ENCODE measurements around the gene PTPRT. TPM values are rescaled to one million over a fixed set of nuclear protein-coding genes. Genes with fewer than 3 reads are reported as not detected.

Gene PTPRT
- total RNA-seq, 4 donors from 2014 or later, result under 0.01 to 0.64 (median 0.40) TPM

GRCh38 chr20:42530855-42531448 lies 658.8 kb downstream of the PTPRT start:
- no peak overlapping the region for H3K27ac ChIP-seq
- intact Hi-C loops (cut with DNase I; ENCODE audit: low total_unique reads), result no loop called here
- no peaks in the 10 kb centered on the region for H3K9me3 ChIP-seq
- no peak for DNase-seq
- 27 to 36% methylated on average over 2 to 4 of the region's 4 CpGs for WGBS, 2 donors (ENCODE audit: low coverage in 1 of 2)
- H3K4me1 ChIP-seq, result no peaks in the 10 kb centered on the region
- TF ChIP-seq, protein P1, sequence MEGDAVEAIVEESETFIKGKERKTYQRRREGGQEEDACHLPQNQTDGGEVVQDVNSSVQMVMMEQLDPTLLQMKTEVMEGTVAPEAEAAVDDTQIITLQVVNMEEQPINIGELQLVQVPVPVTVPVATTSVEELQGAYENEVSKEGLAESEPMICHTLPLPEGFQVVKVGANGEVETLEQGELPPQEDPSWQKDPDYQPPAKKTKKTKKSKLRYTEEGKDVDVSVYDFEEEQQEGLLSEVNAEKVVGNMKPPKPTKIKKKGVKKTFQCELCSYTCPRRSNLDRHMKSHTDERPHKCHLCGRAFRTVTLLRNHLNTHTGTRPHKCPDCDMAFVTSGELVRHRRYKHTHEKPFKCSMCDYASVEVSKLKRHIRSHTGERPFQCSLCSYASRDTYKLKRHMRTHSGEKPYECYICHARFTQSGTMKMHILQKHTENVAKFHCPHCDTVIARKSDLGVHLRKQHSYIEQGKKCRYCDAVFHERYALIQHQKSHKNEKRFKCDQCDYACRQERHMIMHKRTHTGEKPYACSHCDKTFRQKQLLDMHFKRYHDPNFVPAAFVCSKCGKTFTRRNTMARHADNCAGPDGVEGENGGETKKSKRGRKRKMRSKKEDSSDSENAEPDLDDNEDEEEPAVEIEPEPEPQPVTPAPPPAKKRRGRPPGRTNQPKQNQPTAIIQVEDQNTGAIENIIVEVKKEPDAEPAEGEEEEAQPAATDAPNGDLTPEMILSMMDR (IDR thresholded peaks at IDR 0.05), result peak; percentile 37 to 56 (median 43)
- TF ChIP-seq EP300 (IDR thresholded peaks at IDR 0.05; ENCODE audit: low read depth), result no peak
- no peak overlapping the region for H3K4me3 ChIP-seq
- H3K27me3 ChIP-seq, result no peaks in the 10 kb centered on the region
- H3K36me3 ChIP-seq, result no peaks in the 10 kb centered on the region
- in situ Hi-C loops (cut with MboI; ENCODE audit: low pct_ligation_motif_present in 1 of 4, low pct_unique_long_range_greater_than_20kb in 1 of 4, low sequenced_read_pairs in 3 of 4), result loop anchor here in 1 of 4 donors (25.0 kb wide), 1 partner anchor 94 kb away; no protein-coding TSS in a partner anchor

DNA sequence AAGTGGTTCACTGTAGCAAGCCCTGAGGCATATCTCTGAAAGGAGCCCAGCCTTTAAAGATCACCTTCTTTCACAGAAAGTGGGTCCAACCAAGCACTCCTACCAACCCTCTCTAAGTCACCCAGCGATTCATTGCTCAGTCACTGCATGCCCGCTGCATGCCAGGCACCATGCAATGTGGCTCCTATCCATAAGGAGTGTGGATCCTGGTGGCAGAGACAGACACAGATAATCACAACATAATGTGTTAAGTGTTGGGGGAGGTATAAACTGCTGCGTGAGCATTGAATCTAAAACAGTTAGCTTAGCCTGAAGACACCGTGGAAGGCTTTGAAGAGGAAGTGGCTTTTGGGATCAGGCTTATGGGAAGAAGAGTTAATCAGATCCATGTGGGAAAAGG lies 659.5 kb downstream of the PTPRT start:
- in situ Hi-C loops (cut with MboI; ENCODE audit: low pct_ligation_motif_present in 1 of 4, low pct_unique_long_range_greater_than_20kb in 1 of 4, low sequenced_read_pairs in 3 of 4), result loop anchor here in 1 of 4 donors (25.0 kb wide), 1 partner anchor 93 kb away; no protein-coding TSS in a partner anchor
- TF ChIP-seq POLR2A (IDR thresholded peaks at IDR 0.05), result no peak
- no peaks in the 10 kb centered on the region for H3K36me3 ChIP-seq
- no peak overlapping the region for H3K27ac ChIP-seq
- no peak for DNase-seq
- no peaks in the 10 kb centered on the region for H3K27me3 ChIP-seq
- WGBS, 2 donors (ENCODE audit: low coverage in 1 of 2), result 76 to 83% methylated on average over 3 to 4 of the region's 4 CpGs
- H3K4me1 ChIP-seq, result no peaks in the 10 kb centered on the region
- no peak overlapping the region for H3K4me3 ChIP-seq
- H3K9me3 ChIP-seq, result no peaks in the 10 kb centered on the region
- intact Hi-C loops (cut with DNase I; ENCODE audit: low total_unique reads), result no loop called here

DNA sequence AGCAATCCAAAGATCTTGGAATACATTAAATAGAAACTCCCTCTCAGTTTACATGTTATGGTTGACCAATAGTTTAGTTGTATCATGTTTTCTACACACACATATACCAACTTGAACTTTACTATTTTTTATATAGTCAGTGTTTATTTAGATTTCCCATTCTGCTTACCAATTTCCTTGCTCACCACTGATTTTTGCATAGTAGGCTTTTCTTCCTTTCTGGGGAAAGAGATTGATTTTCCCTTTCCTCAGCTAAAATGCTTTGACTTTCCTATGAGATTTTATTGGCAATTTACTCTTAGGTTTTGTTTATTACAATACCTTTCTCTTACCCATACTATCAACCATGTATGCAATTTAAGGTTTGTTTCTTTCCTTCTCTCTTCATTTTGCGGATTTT lies 665.6 kb downstream of the PTPRT start:
- in situ Hi-C loops (cut with MboI; ENCODE audit: low pct_ligation_motif_present in 1 of 4, low pct_unique_long_range_greater_than_20kb in 1 of 4, low sequenced_read_pairs in 3 of 4), result no loop called here
- Histone ChIP-seq H3K4me3 (no peak overlapping the region), H3K9me3 (no peaks in the 10 kb centered on the region), H3K27ac (no peak overlapping the region), H3K27me3 (no peaks in the 10 kb centered on the region), H3K4me1 (no peaks in the 10 kb centered on the region), H3K36me3 (no peaks in the 10 kb centered on the region)
- DNase-seq, result no peak
- TF ChIP-seq POLR2AphosphoS5 (IDR thresholded peaks at IDR 0.05) (no peak), POLR2A (IDR thresholded peaks at IDR 0.05) (no peak), EP300 (IDR thresholded peaks at IDR 0.05; ENCODE audit: low read depth) (no peak)
- TF ChIP-seq, protein P1 (IDR thresholded peaks at IDR 0.05), result no peak
- intact Hi-C loops (cut with DNase I; ENCODE audit: low total_unique reads), result no loop called here
- WGBS, 2 donors (ENCODE audit: low coverage in 1 of 2), result 73 to 88% methylated on average over 1 of the region's 1 CpG

DNA sequence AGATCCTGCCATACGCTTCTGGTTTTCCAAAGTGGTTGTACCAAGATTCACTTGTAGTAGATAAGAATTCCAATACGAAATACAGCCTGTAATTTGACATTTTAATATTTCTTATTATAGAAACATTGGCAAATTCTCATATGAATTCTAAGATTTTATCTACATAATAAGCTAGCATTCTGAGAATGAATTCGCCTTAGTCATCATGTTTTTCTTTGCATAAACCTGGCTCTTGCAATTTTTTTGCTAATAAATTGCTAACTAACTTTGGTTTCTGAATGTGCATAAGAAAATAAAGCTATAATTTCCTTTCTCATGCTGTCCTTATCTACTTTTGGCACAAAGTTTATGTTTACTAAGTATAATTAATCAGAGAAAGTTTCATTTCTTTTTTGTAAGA lies 673.0 kb downstream of the PTPRT start:
- 43 to 73% methylated on average over 3 of the region's 3 CpGs for WGBS, 2 donors (ENCODE audit: low coverage in 1 of 2)
- intact Hi-C loops (cut with DNase I; ENCODE audit: low total_unique reads), result no loop called here
- in situ Hi-C loops (cut with MboI; ENCODE audit: low pct_ligation_motif_present in 1 of 4, low pct_unique_long_range_greater_than_20kb in 1 of 4, low sequenced_read_pairs in 3 of 4), result no loop called here
- H3K9me3 ChIP-seq, result no peaks in the 10 kb centered on the region
- H3K36me3 ChIP-seq, result no peaks in the 10 kb centered on the region
- no peak overlapping the region for H3K27ac ChIP-seq
- no peak for DNase-seq
- no peaks in the 10 kb centered on the region for H3K27me3 ChIP-seq
- no peaks in the 10 kb centered on the region for H3K4me1 ChIP-seq
- TF ChIP-seq POLR2AphosphoS5 (IDR thresholded peaks at IDR 0.05), result no peak
- no peak for TF ChIP-seq POLR2A (IDR thresholded peaks at IDR 0.05)
- no peak for TF ChIP-seq EP300 (IDR thresholded peaks at IDR 0.05; ENCODE audit: low read depth)
- TF ChIP-seq, protein P1 (IDR thresholded peaks at IDR 0.05), result no peak
- no peak overlapping the region for H3K4me3 ChIP-seq

- H3K4me3 ChIP-seq, result no peak overlapping the region
- no peak for DNase-seq
- H3K9me3 ChIP-seq, result no peaks in the 10 kb centered on the region
- H3K27ac ChIP-seq, result no peak overlapping the region
- in situ Hi-C loops (cut with MboI; ENCODE audit: low pct_ligation_motif_present in 1 of 4, low pct_unique_long_range_greater_than_20kb in 1 of 4, low sequenced_read_pairs in 3 of 4), result no loop called here
- no peaks in the 10 kb centered on the region for H3K4me1 ChIP-seq
- no peaks in the 10 kb centered on the region for H3K27me3 ChIP-seq
- 53 to 67% methylated on average over 4 of the region's 4 CpGs for WGBS, 2 donors (ENCODE audit: low coverage in 1 of 2)
- TF ChIP-seq POLR2AphosphoS5 (IDR thresholded peaks at IDR 0.05), result no peak
- TF ChIP-seq, protein P1 (IDR thresholded peaks at IDR 0.05), result no peak
- no peak for TF ChIP-seq EP300 (IDR thresholded peaks at IDR 0.05; ENCODE audit: low read depth)
- no peak for TF ChIP-seq POLR2A (IDR thresholded peaks at IDR 0.05)
- intact Hi-C loops (cut with DNase I; ENCODE audit: low total_unique reads), result no loop called here
- no peaks in the 10 kb centered on the region for H3K36me3 ChIP-seq
Measured at GRCh38 chr20:42510686-42511085, 679.0 kb downstream of the PTPRT start.

Data from transverse colon (tissue), 4 donors.